ENCODE data around the gene POLR3H.
A peak's percentile ranks its signal among the peaks of the same experiment; 100 is the strongest.

Gene POLR3H

DNA sequence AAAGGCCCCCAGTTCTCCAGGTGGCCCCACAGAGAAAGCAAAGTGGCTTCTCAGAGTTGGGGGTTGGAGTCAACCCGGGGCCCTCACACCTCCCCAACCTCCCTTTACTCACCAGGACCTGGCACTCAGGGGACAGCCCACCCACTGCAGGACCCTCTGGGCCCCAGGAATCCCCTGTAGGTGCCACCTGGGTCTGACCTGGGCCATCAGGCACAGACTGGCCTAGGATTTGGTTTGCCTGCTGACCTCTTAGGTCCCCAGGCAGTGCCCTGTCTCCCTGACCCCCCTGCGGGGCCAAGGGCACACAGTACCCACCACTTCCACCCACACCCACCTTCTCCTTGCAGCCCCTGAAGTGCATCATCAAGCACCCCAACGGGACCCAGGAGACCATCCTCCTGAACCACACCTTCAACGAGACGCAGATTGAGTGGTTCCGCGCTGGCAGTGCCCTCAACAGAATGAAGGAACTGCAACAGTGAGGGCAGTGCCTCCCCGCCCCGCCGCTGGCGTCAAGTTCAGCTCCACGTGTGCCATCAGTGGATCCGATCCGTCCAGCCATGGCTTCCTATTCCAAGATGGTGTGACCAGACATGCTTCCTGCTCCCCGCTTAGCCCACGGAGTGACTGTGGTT lies 16.0 kb downstream of the POLR3H start:
- Histone ChIP-seq H4K20me1 (peaks cover 56 to 100% (median 99%) of the 10 kb centered on the region in 11 experiments; a peak in 21 of 22 replicates), H3K9me3 (replicated peaks in 1 of 11) (no peaks in the 10 kb centered on the region), H3K27me3 (no peaks in the 10 kb centered on the region), H3K4me3 (no peak overlapping the region), H3K27ac (peak overlapping the region in 2 of 11 experiments; percentile 6 to 25; a peak in 1 of 22 replicates), H3K36me3 (peaks cover 91 to 100% (median 96%) of the 10 kb centered on the region in 11 experiments), H3K4me2 (peak overlapping the region in 5 of 11 experiments; percentile 9 to 25 (median 23); a peak in 5 of 22 replicates), H3K9ac (peak overlapping the region in 7 of 11 experiments; percentile 5 to 44 (median 19); a peak in 7 of 22 replicates), H3K4me1 (peaks cover 24 to 54% (median 37%) of the 10 kb centered on the region in 10 experiments)
- no peak for TF ChIP-seq Cebpa-rat (IDR thresholded peaks at IDR 0.05)

DNA sequence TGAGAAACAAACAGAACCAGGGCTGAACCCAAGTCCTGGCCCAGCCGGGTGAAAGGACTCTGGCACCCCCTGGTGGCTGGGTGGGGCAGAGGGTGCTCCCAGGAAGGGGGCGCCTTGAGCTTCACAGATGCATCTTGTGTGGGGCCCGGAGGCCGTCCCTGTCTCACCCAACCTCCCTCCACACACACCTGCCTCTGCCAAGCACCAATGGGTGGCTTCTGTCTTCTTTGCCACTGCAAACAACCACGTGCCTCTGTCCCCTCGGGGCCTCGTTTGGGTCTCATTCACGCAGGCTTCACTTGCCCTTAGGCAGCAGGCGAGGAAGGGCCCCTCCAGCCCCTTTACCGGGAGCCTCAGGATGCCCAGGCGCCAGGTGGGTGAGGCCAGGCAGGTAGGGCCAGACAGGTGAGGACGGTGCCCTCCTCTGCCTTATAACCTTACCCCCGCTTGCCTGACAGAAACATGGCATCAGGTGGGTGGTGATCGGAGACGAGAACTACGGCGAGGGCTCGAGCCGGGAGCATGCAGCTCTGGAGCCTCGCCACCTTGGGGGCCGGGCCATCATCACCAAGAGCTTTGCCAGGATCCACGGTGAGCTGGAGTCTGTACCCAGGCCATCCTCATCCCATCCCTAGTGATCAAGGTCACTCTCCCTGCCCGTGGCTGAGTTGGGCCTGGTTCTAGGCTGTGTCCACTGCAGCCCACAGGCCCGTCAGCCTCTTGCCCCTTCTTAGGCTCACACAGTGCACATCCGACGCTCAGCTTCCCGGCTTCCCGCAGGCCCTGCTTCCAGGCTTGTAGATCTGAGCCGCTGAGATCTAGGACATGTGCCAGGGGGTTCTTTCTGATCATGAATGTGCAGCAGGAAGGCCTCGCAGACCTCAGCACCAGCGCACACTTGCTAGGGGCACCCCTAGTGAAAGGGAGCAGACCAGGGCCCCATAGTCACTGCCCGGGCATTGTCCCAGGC lies 17.2 kb downstream of the POLR3H start:
- Histone ChIP-seq H3K4me2 (no peak overlapping the region), H3K9me3 (replicated peaks in 1 of 11) (no peaks in the 10 kb centered on the region), H3K36me3 (peaks cover 88 to 100% (median 96%) of the 10 kb centered on the region in 11 experiments), H3K27ac (peak overlapping the region in 3 of 11 experiments; percentile 12 to 27 (median 20); a peak in 2 of 22 replicates), H4K20me1 (peaks cover 45 to 100% (median 93%) of the 10 kb centered on the region in 11 experiments; a peak in 21 of 22 replicates), H3K4me3 (no peak overlapping the region), H3K27me3 (no peaks in the 10 kb centered on the region), H3K4me1 (peaks cover 24 to 52% (median 37%) of the 10 kb centered on the region in 10 experiments), H3K9ac (peak overlapping the region in 7 of 11 experiments; percentile 9 to 46 (median 18); a peak in 5 of 22 replicates)
- TF ChIP-seq Cebpa-rat (IDR thresholded peaks at IDR 0.05), result no peak

- Histone ChIP-seq H3K4me3 (no peak overlapping the region), H3K36me3 (peaks cover 83 to 100% (median 92%) of the 10 kb centered on the region in 11 experiments), H4K20me1 (peaks cover 39 to 97% (median 86%) of the 10 kb centered on the region in 11 experiments; a peak in 21 of 22 replicates), H3K27ac (peak overlapping the region in 3 of 11 experiments; percentile 12 to 27 (median 20); a peak in 3 of 22 replicates), H3K9ac (peak overlapping the region in 7 of 11 experiments; percentile 9 to 55 (median 21); a peak in 5 of 22 replicates), H3K27me3 (no peaks in the 10 kb centered on the region), H3K9me3 (replicated peaks in 1 of 11) (no peaks in the 10 kb centered on the region), H3K4me2 (no peak overlapping the region), H3K4me1 (peaks cover 20 to 49% (median 37%) of the 10 kb centered on the region in 10 experiments)
- TF ChIP-seq Cebpa-rat (IDR thresholded peaks at IDR 0.05), result no peak
These were observed 17.9 kb downstream of the POLR3H start for GRCh38 chr22:41526226-41526829.

DNA sequence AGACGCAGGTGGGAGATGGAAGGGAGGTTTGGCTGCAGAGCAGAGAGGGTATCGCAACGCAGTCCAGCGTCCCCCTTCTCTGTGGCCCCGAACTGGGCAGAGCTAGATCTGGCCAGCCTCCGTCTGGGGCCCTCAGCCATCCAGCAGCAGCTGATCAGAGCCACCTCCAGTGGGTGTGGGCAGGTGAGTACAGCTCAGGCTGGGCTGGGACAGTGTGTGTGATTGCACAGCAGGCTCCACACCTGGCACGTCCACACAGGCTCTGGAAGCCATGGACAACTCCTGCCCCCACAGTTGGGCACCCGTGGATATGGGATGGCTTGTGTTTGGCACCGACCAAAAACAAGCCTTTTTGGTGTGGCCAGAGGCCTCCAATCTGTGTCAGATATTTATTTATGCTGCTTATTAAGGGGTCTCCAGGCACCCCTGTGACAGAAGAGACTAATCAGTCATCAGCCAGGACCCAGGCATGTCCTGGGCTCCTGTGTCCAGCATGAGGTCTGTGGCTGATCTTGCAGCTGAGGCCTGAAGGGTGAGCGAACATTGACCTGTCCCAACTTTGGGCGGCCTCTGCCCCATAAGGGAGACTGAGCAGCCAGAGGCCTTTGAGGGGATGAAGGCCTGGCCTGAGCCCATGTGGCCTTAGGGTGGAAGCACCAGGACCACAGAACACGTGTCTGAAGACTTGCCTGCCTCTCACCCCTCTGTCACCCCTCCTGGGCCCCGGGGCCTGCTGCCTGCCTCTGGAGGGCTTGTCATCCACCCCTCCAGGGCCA lies 18.6 kb downstream of the POLR3H start:
- Histone ChIP-seq H4K20me1 (peaks cover 39 to 93% (median 79%) of the 10 kb centered on the region in 11 experiments; a peak in 21 of 22 replicates), H3K9ac (peak overlapping the region in 10 of 11 experiments; percentile 10 to 65 (median 28); a peak in 7 of 22 replicates), H3K4me2 (peak overlapping the region; percentile 32 to 73 (median 59); a peak in 14 of 22 replicates), H3K36me3 (peaks cover 76 to 100% (median 91%) of the 10 kb centered on the region in 11 experiments), H3K27me3 (no peaks in the 10 kb centered on the region), H3K4me3 (no peak overlapping the region), H3K9me3 (replicated peaks in 1 of 11) (no peaks in the 10 kb centered on the region), H3K4me1 (peaks cover 20 to 49% (median 37%) of the 10 kb centered on the region in 10 experiments), H3K27ac (peak overlapping the region in 5 of 11 experiments; percentile 13 to 30 (median 18); a peak in 3 of 22 replicates)
- TF ChIP-seq Cebpa-rat (IDR thresholded peaks at IDR 0.05), result no peak

- peak overlapping the region in 4 of 11 experiments; percentile 17 to 25 (median 20); a peak in 3 of 22 replicates for H3K27ac ChIP-seq
These were observed 19.3 kb downstream of the POLR3H start for GRCh38 chr22:41524809-41525449.

DNA sequence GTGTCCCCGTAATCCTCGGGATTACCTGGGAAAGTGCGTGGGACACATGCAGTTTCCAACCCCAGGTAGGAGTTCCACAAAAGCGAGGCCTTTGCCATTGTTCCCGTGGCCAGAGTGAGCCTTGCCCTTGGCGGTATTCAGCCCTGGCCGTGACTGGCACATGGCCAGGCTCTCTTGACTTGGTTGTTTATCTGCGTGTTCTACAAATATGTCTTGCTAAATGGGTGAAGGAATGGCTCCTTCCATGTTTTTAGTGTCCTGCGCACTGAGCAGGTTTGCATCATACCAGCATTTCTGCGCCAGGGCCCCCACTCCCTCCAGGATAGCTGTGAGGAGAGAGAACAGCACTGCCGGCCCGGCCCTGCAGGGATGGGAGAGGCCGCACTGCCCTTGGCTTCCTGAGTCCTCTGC lies 20.0 kb downstream of the POLR3H start:
- H3K4me3 ChIP-seq, result no peak overlapping the region
- no peaks in the 10 kb centered on the region for H3K9me3 ChIP-seq (replicated peaks in 1 of 11)
- peak overlapping the region in 2 of 11 experiments; percentile 17 to 18; a peak in 2 of 22 replicates for H3K27ac ChIP-seq
- peaks cover 39 to 85% (median 65%) of the 10 kb centered on the region in 11 experiments; a peak in 21 of 22 replicates for H4K20me1 ChIP-seq
- no peak for TF ChIP-seq Cebpa-rat (IDR thresholded peaks at IDR 0.05)
- H3K4me1 ChIP-seq, result peaks cover 20 to 49% (median 37%) of the 10 kb centered on the region in 10 experiments
- H3K4me2 ChIP-seq, result peak overlapping the region; percentile 32 to 73 (median 59)
- peak overlapping the region in 9 of 11 experiments; percentile 8 to 65 (median 39); a peak in 10 of 22 replicates for H3K9ac ChIP-seq
- H3K27me3 ChIP-seq, result no peaks in the 10 kb centered on the region
- peaks cover 77 to 100% (median 89%) of the 10 kb centered on the region in 11 experiments for H3K36me3 ChIP-seq

More at GRCh38 chr22:41524809-41525449, 19.3 kb downstream of the POLR3H start:
- Histone ChIP-seq H3K4me3 (no peak overlapping the region), H3K9ac (peak overlapping the region; percentile 8 to 65 (median 30); a peak in 12 of 22 replicates), H3K9me3 (replicated peaks in 1 of 11) (no peaks in the 10 kb centered on the region), H4K20me1 (peaks cover 39 to 86% (median 72%) of the 10 kb centered on the region in 11 experiments; a peak in 21 of 22 replicates), H3K4me2 (peak overlapping the region; percentile 32 to 73 (median 59)), H3K27me3 (no peaks in the 10 kb centered on the region), H3K4me1 (peaks cover 20 to 49% (median 37%) of the 10 kb centered on the region in 10 experiments), H3K36me3 (peaks cover 74 to 100% (median 89%) of the 10 kb centered on the region in 11 experiments)
- TF ChIP-seq Cebpa-rat (IDR thresholded peaks at IDR 0.05), result no peak
